GM18907 (cell line): ENCODE data around the gene IYD.

Source experiments
- ATAC-seq: cut with Tn5 transposase; IDR thresholded peaks from one replicate; pipeline ENCODE4 v1.9.1; 2021; ENCODE audit warnings: mild to moderate bottlenecking, moderate library complexity; ENCODE audit not compliant: unreplicated experiment

The IYD gene

DNA sequence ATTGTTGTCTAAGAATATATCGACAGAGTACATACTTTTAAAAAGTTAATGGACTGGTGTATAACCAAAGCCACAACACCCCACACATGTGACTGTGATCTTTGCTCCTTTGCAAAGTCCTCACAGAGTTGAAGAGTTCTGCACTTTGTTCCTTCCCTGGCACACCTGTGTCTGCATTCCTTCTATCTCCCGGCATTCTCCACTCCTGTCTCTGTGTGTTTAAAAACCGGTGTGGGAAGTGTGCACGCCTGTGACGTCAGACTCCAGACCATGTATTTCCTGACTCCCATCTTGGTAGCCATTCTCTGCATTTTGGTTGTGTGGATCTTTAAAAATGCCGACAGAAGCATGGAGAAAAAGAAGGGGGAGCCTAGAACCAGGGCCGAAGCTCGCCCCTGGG lies at the start of gene IYD:
Gene IYD (plus strand): TSS at position 251 of the 400 bp plus-strand sequence. CDS start 20 bp downstream, at position 271.
- ATAC-seq, result no peak

GRCh38 chr6:150319924-150320323 lies 48.9 kb upstream of the IYD start:
- ATAC-seq, result no peak

DNA sequence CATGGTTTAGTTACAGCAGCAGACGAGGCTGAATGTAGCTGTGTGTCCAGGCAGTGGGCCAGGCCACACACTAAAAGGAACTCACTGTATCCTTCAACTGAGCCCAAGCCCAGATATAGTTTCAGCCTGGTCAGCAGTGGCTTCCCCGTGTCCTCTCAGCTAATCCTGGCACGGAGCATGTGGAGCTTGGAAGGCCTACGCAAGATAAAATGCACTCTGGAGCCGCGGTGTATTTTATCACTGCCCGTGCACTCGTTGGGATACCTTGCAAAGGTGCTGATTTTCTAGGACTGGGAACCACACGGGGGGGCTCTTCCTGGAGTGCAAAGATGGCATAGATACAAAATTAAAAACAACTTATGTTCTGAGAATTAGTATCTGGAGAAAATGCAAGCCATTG lies 48.4 kb upstream of the IYD start:
- ATAC-seq, result no peak

- no peak for ATAC-seq
Measured at GRCh38 chr6:150322466-150322871, 46.3 kb upstream of the IYD start.

DNA sequence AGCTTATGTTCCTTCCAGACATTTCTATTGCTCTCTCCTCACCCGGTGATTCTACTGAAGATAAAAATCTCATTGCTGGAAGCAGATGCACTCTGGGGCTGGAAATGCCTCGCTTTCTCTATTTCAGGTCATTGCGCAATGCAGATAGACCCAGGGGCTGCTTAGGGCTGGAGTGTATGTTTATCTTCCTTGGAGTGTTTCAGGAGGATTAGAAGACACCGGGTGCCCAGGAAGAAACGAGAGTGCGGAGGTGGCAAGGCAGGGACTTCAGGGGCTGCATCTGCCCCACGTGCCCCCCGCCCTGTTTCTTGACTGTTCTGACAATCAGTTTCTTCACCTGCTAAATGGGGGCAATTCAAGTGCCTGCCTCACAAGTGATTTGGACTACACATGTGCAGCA lies 45.6 kb upstream of the IYD start:
- ATAC-seq, result no peak

GRCh38 chr6:150324044-150324443 lies 44.8 kb upstream of the IYD start:
- ATAC-seq, result no peak

DNA sequence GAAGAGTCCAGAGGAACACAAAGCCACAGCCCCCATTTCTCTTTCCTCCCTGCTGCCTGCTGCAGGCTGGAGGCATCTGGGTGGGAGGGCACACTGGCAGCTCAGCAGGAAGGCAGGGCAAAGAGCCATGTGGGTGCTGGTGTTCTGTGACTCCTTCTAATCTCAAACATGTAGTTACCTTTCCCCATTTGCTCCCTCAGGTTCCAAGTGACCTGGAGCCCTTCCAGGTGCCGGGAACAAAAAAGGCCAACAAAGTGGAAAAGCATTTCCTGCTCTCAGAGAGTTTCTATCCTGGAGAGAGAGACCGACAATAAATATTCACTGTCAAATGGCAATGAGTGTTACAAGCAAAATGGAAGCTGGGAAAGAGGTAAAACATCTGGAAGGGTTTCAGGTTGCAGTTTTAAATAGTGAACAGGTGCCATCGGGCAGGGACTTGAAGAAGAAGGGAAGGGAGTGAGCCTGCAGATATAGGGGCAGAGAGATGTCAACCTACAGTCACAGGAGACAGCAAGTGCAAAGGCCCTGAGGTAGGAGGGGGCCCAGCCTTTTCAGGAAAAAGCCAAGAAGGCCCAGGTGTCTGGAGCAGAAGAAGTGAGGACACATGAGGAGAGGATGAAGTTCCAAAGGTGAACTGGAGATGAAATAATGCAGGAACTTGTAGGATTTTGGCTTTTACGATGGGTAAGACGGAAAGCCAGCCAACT lies 43.6 kb upstream of the IYD start:
- no peak for ATAC-seq

- no peak for ATAC-seq
Measured at GRCh38 chr6:150327117-150327774, 41.6 kb upstream of the IYD start.

- ATAC-seq, result no peak
Measured at GRCh38 chr6:150328744-150329405, 39.9 kb upstream of the IYD start.

DNA sequence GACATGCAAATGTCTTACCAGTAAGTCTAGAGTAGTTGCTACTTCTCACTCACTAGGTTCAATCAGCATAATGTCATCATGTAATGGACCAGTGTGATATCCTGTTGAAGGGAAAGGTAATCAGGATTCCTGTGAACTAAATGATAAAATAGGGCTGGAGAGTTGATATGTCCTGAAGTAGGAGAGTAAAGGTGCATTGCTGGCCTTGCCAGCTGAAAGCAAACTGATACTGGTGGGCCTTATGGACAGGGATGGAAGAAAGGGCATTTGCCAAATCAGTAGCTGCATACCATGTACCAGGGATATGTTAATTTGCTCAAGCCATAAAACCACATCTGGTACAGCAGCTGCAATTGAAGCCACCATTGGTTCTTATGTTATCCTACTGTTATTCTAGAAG lies 37.5 kb upstream of the IYD start:
- ATAC-seq, result no peak

- ATAC-seq, result no peak
Measured at GRCh38 chr6:150332939-150333584, 35.8 kb upstream of the IYD start.

- ATAC-seq, result no peak
Measured at GRCh38 chr6:150333585-150333941, 35.2 kb upstream of the IYD start.

DNA sequence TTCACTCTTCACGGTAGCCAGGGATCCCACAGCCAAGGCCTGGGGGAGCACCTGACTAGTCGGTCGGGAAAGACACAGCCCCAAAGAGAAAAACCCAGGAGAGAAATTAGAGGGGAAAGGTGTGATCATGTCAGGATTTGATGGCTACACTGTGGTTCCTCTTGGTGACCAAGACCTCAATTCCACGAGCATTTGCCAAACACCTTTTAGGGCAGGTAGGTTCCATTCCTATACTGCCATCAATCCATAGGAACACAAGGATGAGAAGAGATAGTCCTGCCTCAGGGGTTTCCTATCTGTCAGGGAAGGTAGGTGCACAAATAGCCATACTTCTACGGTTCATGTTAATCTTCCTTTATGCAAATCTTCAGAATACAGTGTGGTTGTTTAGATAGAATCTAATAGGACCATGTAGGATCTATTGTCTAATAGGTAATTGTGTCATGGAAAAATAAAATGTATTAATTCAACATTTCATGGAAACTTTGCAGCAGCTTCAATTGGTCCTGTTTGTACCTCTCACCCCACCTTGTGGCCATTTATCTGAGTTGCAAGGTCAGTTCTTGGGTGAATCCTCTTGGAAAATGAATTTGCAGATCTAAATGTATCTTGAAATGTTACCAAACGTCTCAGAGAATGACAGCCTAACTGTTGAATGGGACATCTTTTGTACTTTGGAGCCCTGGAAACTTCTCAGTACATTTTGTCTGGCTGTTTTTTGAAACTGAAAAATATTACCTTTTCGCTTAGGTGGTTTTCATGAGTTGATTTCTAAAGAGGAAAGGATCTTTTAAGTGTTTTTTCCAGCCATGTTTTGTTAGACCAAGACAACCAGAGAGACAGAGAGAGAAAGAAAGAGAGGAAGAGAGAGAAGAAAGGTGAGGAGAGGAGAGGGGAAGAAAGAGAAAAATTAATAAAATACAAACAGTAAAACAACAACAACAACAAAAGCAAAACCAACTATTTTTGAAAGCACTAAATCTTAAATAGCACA lies 33.7 kb upstream of the IYD start:
- no peak for ATAC-seq

DNA sequence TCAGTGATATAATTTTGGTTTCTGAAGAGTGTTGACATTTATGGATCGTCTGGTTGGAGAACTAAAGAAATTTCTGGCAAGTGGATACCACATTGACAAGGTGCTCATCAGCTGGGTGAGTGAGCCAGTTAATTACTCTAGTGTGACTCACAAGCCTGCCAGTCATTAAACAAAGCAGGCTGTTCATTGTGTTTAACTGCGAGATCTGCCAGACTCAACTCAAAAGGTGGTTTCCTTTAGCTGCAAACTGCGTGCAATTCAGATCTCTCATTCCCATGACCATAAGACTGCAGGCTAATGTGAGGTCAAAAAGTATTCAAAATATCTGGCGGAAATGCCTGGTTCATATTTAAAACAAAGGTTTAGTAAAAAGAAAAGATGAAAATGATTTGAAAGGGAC lies 32.5 kb upstream of the IYD start:
- ATAC-seq, result peak; percentile 50

GRCh38 chr6:150336708-150337107 lies 32.1 kb upstream of the IYD start:
- ATAC-seq, result peak; percentile 11

DNA sequence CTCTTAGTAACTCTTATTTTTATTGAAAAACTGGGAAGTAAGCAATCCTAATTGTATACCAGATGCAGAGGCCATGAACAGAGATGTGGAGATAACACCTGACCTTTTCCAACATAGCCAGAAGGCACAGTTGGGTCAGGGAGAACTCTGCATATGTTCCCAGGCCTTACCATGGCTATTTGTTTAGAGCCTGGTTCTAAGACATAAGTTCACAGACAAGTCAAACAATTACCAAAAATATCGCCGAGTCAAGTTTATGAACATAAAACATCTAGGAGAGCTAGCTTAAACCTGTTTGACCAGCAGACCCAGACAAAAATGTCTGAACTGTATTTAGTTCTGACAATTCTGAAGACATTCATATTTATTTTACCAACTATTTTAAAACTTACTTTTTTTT lies 26.7 kb upstream of the IYD start:
- no peak for ATAC-seq

DNA sequence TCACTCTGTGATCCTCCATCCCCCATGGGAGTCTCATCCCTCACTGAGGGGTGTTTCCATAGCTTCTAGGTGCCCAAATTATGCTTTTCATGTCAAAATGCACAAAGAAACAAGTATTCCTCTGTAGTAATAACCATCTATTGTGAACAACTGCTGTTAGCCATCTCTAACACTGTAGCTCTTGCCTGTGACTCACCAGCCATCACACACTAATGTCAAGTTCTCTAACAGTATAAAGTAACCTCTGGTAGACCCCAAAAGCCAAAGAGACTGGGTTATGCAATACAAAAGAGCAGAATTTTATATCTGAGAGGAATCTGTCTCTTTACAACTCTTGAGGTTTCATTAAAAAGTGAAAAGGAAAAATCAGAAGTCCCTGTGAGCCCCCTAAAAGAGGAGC lies 25.4 kb upstream of the IYD start:
- ATAC-seq, result no peak

DNA sequence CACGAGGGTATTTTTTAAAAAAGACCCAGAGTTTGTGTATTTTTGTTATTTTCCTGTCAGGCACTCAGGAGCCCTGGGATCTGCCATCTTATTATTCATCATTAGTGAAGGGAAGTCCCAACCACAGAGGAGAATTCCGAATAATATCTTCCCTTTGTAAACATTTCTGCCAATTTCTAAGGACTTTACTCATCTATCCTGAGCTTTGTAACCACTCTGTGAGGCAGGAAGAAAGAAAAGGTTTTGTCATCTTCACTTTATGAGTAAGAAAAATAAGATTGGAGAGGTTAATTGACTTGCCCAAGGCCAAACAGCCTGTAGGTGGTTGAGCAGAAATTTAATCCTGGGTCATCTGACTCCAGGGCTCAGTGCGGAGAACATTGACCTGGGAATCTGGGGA lies 23.0 kb upstream of the IYD start:
- ATAC-seq, result no peak

- ATAC-seq, result no peak
Measured at GRCh38 chr6:150346346-150346745, 22.5 kb upstream of the IYD start.

GRCh38 chr6:150347845-150348244 lies 21.0 kb upstream of the IYD start:
- peak; percentile 70 for ATAC-seq

- no peak for ATAC-seq
Measured at GRCh38 chr6:150349546-150349945, 19.3 kb upstream of the IYD start.
